HG02571 (cell line): ENCODE measurements around the gene ATP2C2.

Experiments
- ATAC-seq: cut with Tn5 transposase; IDR thresholded peaks from one replicate; pipeline ENCODE4 v1.9.1; 2021; ENCODE audit warnings: mild to moderate bottlenecking, moderate library complexity; ENCODE audit not compliant: unreplicated experiment

ATP2C2 gene

GRCh38 chr16:84366208-84366607 lies 2.1 kb upstream of the ATP2C2 start:
- no peak for ATAC-seq

DNA sequence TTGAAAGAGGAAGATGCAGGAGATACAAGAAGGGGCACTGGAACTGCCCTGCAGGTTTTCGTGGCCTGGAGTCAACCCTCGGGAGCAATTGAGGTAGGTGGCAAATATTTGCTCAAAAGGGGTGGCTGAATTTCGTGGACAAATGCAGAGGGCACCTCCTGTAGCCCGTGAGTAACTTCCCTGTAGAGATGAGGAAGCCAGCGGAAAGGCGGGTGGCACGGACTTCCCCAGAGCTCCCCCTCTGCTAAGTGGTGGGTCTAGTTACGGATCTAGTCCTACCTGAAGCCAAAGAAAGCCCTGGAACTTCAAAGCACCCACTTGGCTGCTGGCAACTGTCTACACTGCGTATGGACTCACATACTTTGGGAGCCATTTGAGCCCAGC lies 1.0 kb upstream of the ATP2C2 start:
- ATAC-seq = no peak

DNA sequence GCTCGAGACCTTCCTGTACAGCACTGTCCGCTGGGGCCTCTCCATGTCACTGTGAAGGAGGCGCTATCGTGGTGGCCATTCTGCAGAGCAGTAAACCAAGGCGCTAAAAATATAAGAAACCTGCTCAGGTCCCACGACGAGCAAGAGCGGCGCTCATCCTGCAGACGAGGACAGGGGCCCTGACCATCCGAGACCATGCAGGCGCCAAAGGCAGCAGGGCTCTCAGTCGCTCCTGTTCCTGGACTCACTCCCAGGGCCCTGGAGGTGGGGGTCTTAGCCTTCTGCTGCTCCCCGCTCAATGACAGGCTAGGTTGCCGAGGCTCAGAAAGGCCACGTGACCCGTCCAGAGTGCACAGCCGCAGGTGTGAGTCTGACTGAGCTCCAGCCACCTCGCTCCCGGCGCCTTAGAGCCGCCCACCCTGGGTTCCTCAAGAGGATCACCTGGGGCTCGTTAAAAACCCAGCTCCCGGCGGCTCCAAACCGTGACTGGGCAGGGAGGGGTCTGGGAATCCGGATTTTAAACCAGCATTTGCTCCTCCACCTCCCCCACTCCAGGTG lies 509 bp upstream of the ATP2C2 start:
- no peak for ATAC-seq

DNA sequence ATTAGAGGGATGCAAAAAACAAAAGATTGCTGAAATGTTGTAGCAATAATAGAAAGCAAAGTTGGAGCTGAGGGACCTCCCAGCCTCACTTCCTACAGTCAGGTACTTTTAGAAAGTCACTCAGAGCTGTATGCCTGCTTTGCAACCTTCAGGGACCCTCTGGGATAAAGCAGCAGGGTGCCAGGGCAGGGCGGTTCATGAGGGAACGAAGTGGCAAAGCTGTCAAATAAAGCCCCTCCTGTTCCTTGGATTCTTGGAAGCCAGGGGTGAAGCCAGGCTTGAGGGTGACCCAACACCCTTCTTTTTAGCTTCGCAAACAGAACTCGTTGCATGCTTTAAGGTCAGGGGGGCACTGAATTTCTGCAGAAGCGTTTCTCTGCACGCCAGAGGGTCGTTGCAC lies 767 bp downstream of the ATP2C2 start:
- no peak for ATAC-seq

DNA sequence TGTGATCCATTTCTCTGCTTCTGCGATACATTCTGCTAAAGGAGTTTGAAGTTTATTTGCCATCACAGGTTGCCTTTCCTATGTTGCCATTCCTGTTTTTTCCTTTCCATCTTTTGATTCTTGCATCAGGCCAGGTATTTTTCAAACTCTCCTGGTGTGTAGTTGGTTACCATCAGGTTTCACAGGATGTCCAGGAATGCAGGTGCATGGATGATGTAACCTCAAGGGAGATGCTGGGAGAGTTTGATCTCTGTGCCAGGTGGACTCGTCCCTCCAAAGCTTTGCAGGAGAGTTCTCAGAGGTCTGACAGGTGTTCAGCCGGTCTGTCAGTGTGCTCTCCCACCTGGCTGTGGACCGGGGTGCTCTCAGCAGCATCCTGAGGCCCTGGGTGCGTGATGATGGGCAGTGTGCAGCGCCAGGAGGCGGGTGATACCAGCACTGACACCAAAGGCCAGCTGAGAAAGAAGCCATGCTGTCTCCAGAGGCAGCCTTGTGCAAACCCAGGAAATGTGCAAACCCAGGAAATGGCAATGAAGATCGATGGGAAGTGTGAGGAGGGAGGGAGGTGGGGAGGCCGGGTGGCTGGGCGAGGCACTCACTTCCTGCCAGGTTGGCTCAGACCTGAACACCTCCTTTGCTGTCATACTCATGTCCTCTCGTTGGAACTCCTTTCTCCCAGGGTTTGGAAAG lies 1.7 kb downstream of the ATP2C2 start:
- no peak for ATAC-seq

DNA sequence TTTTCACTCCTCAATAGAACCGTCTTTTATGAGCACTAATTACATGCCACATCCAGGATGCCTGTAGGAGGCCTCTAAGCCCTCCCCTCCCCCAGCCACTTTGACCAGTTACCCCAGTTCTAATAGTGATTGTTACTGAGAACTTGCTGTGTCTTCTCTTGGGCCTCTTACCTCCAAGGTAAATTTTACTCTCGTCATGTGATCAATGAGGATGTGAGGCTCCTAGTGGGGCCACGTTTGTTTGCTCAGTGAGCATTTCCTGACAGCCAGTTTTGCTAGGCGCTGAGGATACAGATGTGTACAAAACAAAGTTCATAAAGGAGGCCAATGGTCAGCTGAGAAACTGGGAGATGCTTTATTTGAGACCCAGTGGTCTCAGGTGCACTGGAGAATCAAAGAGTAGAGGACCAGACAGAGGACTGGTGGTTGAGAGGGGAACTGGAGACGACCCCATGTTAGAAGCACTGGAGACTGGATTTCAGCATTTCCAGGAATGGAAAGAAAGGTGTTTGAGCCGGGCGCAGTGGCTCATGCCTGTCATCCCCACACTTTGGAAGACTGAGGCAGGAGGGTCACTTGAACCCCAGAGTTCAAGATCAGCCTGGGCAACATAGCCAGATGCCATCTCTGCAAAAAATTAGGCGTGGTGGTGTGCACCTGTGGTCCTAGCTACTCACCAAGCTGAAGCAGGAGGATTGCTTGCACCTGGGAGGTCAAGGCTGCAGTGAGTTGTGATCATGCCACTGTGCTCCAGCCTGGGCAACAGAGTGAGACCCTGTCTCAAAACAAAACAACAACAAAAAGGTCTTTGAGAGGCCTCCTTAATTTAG lies 2.6 kb downstream of the ATP2C2 start:
- no peak for ATAC-seq

GRCh38 chr16:84371553-84371865 lies 3.2 kb downstream of the ATP2C2 start:
- ATAC-seq = no peak

GRCh38 chr16:84373907-84374489 lies 5.7 kb downstream of the ATP2C2 start:
- ATAC-seq = no peak

GRCh38 chr16:84378099-84378498 lies 9.8 kb downstream of the ATP2C2 start:
- ATAC-seq = no peak

DNA sequence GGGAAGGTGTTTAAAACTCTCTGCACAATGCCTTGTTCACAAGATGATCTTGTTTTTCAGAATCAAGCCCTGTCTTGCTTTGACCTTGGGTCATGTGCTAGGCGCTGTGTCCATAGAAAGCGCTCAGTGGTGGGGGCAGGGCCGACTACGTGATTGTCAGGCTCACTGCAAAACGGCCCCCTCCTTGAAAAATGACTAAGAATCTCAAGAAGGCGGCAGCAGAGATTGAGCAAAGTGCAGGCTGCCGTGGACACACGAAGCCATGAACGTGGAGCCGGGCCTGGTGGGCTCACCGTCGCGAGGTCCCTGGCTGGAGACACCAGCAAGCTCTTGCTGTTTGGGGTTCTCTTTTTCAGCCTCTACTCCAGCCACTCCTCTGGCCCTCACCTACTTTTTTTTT lies 10.2 kb downstream of the ATP2C2 start:
- ATAC-seq = no peak

DNA sequence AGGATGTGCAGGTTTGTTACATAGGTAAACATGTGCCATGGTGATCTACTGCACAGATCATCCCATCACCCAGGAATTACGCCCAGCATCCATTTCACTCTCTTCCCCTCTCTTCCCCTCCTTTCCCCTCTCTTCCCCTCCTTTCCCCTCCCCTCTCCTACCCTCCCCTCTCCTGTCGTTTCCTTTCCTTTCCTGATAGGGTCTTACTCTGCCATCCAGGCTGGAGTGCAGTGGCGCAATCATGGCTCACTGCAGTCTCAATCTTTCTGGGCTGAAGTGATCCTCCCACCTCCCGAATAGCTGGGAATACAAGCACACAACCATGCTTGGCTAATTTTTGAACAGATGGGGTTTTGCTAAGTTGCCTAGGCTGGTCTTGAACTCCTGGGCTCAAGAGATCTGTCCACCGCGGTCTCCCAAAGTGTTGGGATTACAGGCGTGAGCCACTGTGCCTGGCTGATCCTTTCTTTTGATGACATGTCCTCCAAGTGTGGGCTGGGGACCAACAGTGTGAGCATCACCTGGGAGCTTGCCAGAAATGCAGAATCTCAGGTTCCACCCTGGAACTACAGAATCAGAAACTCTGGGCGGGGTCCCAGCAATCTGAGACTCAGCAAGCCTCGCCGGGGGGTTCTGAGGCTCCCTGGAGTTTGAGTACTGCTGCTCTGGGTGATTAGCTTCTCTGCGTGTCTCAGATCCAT lies 10.8 kb downstream of the ATP2C2 start:
- no peak for ATAC-seq

GRCh38 chr16:84379709-84380362 lies 11.5 kb downstream of the ATP2C2 start:
- no peak for ATAC-seq

DNA sequence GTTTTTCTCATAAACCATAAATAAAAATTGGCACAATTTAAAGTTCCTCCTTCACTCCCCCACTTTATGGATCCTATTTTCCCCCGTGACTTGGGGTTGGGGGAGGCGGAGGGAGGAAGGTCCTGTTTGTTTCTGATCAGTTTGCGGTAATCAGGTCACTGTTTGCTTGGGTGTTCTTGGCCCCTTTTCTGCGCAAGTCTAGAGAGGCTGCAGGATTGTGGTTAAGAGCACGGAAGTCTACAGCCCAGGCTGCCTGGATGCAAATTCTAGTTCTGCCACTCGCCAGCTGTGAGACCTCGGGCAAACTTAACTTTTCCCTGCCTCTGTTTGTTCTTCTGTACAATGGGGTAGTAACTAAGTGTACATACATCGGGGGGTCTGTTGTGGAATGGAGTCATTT lies 12.1 kb downstream of the ATP2C2 start:
- no peak for ATAC-seq

- ATAC-seq = no peak
These were observed 14.1 kb downstream of the ATP2C2 start for GRCh38 chr16:84382396-84382795.

- no peak for ATAC-seq
These were observed 14.8 kb downstream of the ATP2C2 start for GRCh38 chr16:84383106-84383505.

DNA sequence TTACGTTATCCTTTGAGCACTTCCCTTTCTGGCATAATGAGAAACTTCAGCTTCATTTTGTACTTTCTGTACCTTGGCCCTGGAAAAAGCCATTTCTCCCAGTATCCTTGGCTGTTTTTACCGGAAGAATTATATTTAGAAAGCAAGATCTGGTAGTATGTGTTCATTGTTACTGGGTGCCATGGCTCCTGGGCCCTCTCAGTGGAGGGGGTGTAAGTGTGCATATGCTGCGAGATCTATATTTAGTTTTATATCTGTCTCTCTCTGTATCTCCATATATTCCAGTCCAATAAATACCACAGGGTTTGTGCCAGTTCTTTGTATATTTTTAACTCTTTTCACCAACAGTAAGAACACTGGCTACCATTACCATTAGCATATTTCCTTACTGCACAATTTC lies 17.7 kb downstream of the ATP2C2 start:
- no peak for ATAC-seq

DNA sequence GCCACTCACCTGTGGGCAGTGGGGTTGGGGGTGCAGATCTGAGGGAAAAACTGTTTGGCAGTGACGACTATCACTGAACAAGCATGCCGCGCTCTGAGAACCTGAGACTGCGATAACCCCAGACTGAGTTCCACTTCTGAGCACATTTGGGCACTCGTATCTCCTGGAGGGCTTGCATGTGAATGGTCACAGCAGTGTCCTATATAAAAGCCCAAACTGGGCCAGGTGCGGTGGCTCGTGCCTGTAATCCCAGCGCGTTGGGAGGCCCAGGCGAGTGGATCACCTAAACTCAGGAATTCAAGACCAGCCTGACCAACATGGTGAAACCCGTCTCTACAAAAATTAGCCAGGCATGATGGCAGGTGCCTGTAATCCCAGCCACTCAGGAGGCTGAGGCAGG lies 18.7 kb downstream of the ATP2C2 start:
- ATAC-seq = no peak

- no peak for ATAC-seq
These were observed 21.9 kb downstream of the ATP2C2 start for GRCh38 chr16:84390131-84390785.

DNA sequence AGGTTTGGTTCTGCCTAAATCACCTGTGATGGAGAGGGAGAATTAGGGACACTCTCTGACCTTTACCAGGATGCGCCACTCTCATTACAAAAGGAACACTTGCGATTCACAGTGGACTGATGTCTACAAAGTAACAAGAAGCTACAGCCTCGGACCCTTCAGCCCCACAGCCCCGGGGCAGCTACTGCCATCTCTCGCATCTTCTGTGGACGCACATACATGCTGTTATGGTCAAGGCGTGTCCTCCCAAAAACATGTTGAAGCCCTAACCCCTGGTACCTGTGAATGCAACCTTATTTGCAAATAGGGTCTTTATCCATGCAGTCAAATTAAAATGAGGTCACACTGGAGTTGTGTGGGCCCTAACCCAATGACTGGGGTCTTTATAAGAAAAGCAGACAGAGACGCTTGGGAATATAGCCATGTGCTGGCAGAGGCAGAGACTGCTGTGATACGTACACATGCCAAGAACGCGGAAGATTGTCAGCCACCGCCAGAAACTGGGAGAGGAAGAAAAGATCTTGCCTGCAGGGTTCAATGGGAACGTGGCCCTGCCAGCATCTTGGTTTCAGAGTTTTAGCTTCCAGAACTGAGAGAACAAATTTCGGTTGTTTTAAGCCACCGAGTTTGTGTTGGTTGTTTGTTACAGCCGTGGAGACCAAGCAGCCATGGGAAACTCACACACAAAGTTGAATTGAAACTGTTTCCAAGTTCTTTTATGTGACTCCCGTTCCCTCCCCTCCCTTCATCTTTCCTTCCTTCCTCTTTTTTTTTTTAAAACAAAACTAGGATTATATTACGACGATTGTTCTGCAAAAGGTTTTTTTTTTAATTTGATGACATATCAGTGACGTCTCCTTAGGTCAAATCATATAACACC lies 23.1 kb downstream of the ATP2C2 start:
- ATAC-seq = no peak

DNA sequence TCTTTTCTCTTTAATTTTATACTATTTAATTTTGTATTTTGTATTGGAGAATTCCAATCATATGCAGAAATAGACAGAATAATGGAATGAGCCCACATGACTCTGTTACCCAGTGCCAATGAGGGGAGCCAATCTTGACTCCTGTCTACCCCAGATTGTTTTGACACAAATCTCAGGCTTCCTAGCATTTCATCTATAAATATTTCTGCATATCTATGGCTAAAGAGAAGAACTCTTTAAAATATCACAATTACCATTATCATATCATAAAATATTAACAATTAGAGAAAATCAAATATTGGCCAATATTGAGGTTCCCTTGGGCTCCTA lies 23.7 kb downstream of the ATP2C2 start:
- ATAC-seq = no peak
